Muscle layer of duodenum (tissue), 2 donors: ENCODE measurements around the gene SLC6A19.
"Not testable (repeated sequence)": the region's sequence is repeated elsewhere in the genome, so short reads cannot be mapped to it uniquely, and the experiment has no call there.

Experiments
- H3K27ac ChIP-seq: one replicate; pipeline ENCODE4 v1.7.0; 2013; ENCODE audit warnings: mild to moderate bottlenecking, low read length
- H3K27me3 ChIP-seq: one replicate; pipeline ENCODE4 v1.7.0; 2013; ENCODE audit warnings: low read depth, mild to moderate bottlenecking, control low read depth, low read length
- H3K36me3 ChIP-seq, 2 donors: one replicate each; pipeline ENCODE4 v1.7.0; 2013; ENCODE audit warnings: low read length in 2 of 2, control low read depth in 1 of 2, mild to moderate bottlenecking in 1 of 2; ENCODE audit not compliant: insufficient read depth in 2 of 2, control insufficient read depth in 1 of 2
- H3K4me1 ChIP-seq, 2 donors: one replicate each; pipeline ENCODE4 v1.7.0; 2013; ENCODE audit warnings: low read length in 2 of 2, mild to moderate bottlenecking in 2 of 2, control low read depth in 1 of 2, moderate library complexity in 1 of 2; ENCODE audit not compliant: insufficient read depth in 2 of 2, control insufficient read depth in 1 of 2
- H3K4me3 ChIP-seq, 2 donors: one replicate each; pipeline ENCODE4 v1.7.0; 2013; ENCODE audit warnings: low read length in 2 of 2, low read depth in 1 of 2, mild to moderate bottlenecking in 1 of 2
- H3K9me3 ChIP-seq, 2 donors: one replicate each; pipeline ENCODE4 v1.7.0; 2013; ENCODE audit warnings: low read length in 2 of 2, control low read depth in 1 of 2, mild to moderate bottlenecking in 1 of 2; ENCODE audit not compliant: control insufficient read depth in 1 of 2
- donor health status: healthy.

Gene SLC6A19

GRCh38 chr5:1201327-1202025 is at the start of gene SLC6A19:
TSS of gene SLC6A19 (plus strand) at chr5:1201595. CDS start at chr5:1201651, 56 bp downstream.
- Histone ChIP-seq H3K27ac (no peak within 1 kb of the TSS), H3K36me3 (no peaks in the 10 kb centered on the region), H3K4me1 (peaks cover 0 to 5% of the 10 kb centered on the region in 2 donors), H3K4me3 (no peak within 1 kb of the TSS), H3K9me3 (no peaks in the 10 kb centered on the region), H3K27me3 (peaks cover 18% of the 10 kb centered on the region)

- H3K4me3 ChIP-seq: no peak overlapping the region
- H3K9me3 ChIP-seq: peaks cover 0 to 6% of the 10 kb centered on the region in 2 donors
- peaks cover 12% of the 10 kb centered on the region for H3K27me3 ChIP-seq
- H3K36me3 ChIP-seq: no peaks in the 10 kb centered on the region
- peaks cover 0 to 8% of the 10 kb centered on the region in 2 donors for H3K4me1 ChIP-seq
- no peak overlapping the region for H3K27ac ChIP-seq
Observed at GRCh38 chr5:1152156-1152555, 49.2 kb upstream of the SLC6A19 start.

GRCh38 chr5:1152771-1153282 is 48.6 kb upstream of the SLC6A19 start:
- H3K9me3 ChIP-seq: peaks cover 0 to 6% of the 10 kb centered on the region in 2 donors
- H3K4me3 ChIP-seq: no peak overlapping the region
- H3K36me3 ChIP-seq: no peaks in the 10 kb centered on the region
- no peak overlapping the region for H3K27ac ChIP-seq
- peaks cover 0 to 8% of the 10 kb centered on the region in 2 donors for H3K4me1 ChIP-seq
- H3K27me3 ChIP-seq: peaks cover 12% of the 10 kb centered on the region

- Histone ChIP-seq H3K36me3 (no peaks in the 10 kb centered on the region), H3K27ac (no peak overlapping the region), H3K4me3 (no peak overlapping the region), H3K9me3 (peaks cover 0 to 6% of the 10 kb centered on the region in 2 donors), H3K4me1 (peaks cover 0 to 8% of the 10 kb centered on the region in 2 donors), H3K27me3 (peaks cover 12% of the 10 kb centered on the region)
Observed at GRCh38 chr5:1153428-1153827, 48.0 kb upstream of the SLC6A19 start.

GRCh38 chr5:1155191-1156032 is 46.0 kb upstream of the SLC6A19 start:
- H3K9me3 ChIP-seq: peaks cover 0 to 6% of the 10 kb centered on the region in 2 donors
- no peaks in the 10 kb centered on the region for H3K36me3 ChIP-seq
- no peak overlapping the region for H3K27ac ChIP-seq
- peaks cover 0 to 8% of the 10 kb centered on the region in 2 donors for H3K4me1 ChIP-seq
- H3K4me3 ChIP-seq: peak overlapping the region in 1 of 2 donors; percentile 28
- H3K27me3 ChIP-seq: peaks cover 12% of the 10 kb centered on the region

GRCh38 chr5:1156033-1156753 is 45.2 kb upstream of the SLC6A19 start:
- Histone ChIP-seq H3K27me3 (peaks cover 12% of the 10 kb centered on the region), H3K36me3 (no peaks in the 10 kb centered on the region), H3K4me1 (peaks cover 0 to 8% of the 10 kb centered on the region in 2 donors), H3K9me3 (peaks cover 0 to 6% of the 10 kb centered on the region in 2 donors), H3K27ac (no peak overlapping the region), H3K4me3 (peak overlapping the region in 1 of 2 donors; percentile 28)

- Histone ChIP-seq H3K36me3 (no peaks in the 10 kb centered on the region), H3K4me3 (no peak overlapping the region), H3K9me3 (peaks cover 0 to 6% of the 10 kb centered on the region in 2 donors), H3K4me1 (peaks cover 0 to 8% of the 10 kb centered on the region in 2 donors), H3K27ac (no peak overlapping the region), H3K27me3 (peaks cover 12% of the 10 kb centered on the region)
Observed at GRCh38 chr5:1156754-1157460, 44.5 kb upstream of the SLC6A19 start.

- Histone ChIP-seq H3K27me3 (peaks cover 12% of the 10 kb centered on the region), H3K4me1 (peaks cover 0 to 14% of the 10 kb centered on the region in 2 donors)
- H3K36me3 ChIP-seq, H3K9me3 ChIP-seq, H3K27ac ChIP-seq, H3K4me3 ChIP-seq: not testable (repeated sequence)
Observed at GRCh38 chr5:1157461-1157986, 43.9 kb upstream of the SLC6A19 start.

- Histone ChIP-seq H3K9me3 (peaks cover 0 to 6% of the 10 kb centered on the region in 2 donors), H3K27me3 (peaks cover 12% of the 10 kb centered on the region), H3K4me1 (peaks cover 0 to 14% of the 10 kb centered on the region in 2 donors), H3K4me3 (no peak overlapping the region), H3K36me3 (no peaks in the 10 kb centered on the region), H3K27ac (no peak overlapping the region)
Observed at GRCh38 chr5:1158647-1159340, 42.6 kb upstream of the SLC6A19 start.

GRCh38 chr5:1159341-1159675 is 42.1 kb upstream of the SLC6A19 start:
- Histone ChIP-seq H3K36me3 (no peaks in the 10 kb centered on the region), H3K4me3 (no peak overlapping the region), H3K4me1 (peaks cover 0 to 14% of the 10 kb centered on the region in 2 donors), H3K27ac (no peak overlapping the region), H3K9me3 (peaks cover 0 to 6% of the 10 kb centered on the region in 2 donors), H3K27me3 (peaks cover 12% of the 10 kb centered on the region)
